RCC 7860 (cell line): ENCODE measurements around the gene SMOC2.
"Not testable (repeated sequence)": the region's sequence is repeated elsewhere in the genome, so short reads cannot be mapped to it uniquely, and the experiment has no call there.

Experiments
- DNase-seq: peaks from one replicate; pipeline ENCODE4 v3.0.0-alpha.2; 2015; ENCODE audit warnings: low spot score
- FAIRE-seq: peaks from 2 replicates; lab custom pipeline; 2012; peaks lifted over from hg19 to GRCh38; lab: Jason Lieb, UNC

Gene SMOC2

GRCh38 chr6:168563656-168564055, 122.7 kb downstream of the SMOC2 start:
- no peak for DNase-seq
- FAIRE-seq, result no peak

DNA sequence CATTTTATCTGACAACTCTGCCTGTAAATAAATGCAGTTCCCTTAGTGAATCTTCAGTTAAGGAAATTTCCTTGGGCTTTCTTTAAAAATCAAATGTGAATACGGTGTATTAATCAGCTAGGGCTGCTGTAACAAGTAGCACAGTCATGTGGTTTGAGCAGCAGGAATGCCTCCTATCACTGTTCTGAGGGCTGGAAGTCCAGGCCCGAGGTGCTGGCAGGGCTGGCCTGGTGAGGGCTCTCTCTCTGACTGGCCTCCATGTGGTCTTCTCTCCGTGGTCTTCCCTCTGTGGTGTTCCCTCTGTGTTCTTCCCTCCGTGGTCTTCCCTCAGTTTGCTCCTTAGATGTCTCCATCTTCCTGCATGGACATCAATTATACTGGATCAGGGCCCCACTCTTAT, 124.1 kb downstream of the SMOC2 start:
- FAIRE-seq (no peak), DNase-seq (no peak)

- DNase-seq (no peak), FAIRE-seq (no peak)
These were observed 129.2 kb downstream of the SMOC2 start for GRCh38 chr6:168570211-168570610.

DNA sequence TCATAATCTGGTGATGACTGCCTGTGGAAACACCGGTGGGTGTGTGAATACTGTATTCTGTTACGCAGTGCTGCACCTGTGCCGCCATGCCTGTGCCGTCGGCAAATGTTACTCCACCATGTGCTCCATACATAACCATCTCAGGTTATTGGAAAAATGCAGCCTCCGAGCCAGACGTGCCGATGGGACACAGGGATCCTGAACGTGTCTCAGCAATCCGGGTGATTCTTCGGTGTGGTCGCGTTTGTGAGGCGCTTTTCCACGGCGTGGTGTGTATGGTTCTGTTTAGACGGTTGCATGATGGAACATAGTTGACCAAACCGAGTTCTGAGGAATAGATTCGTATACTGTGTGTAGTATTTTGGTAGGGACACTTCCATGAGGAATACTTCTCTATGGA, 130.3 kb downstream of the SMOC2 start:
- DNase-seq (no peak), FAIRE-seq (no peak)

GRCh38 chr6:168573276-168573835, 132.4 kb downstream of the SMOC2 start:
- FAIRE-seq, DNase-seq: not testable (repeated sequence)

- FAIRE-seq, result no peak
- DNase-seq, result no peak
These were observed 133.2 kb downstream of the SMOC2 start for GRCh38 chr6:168574075-168574698.

DNA sequence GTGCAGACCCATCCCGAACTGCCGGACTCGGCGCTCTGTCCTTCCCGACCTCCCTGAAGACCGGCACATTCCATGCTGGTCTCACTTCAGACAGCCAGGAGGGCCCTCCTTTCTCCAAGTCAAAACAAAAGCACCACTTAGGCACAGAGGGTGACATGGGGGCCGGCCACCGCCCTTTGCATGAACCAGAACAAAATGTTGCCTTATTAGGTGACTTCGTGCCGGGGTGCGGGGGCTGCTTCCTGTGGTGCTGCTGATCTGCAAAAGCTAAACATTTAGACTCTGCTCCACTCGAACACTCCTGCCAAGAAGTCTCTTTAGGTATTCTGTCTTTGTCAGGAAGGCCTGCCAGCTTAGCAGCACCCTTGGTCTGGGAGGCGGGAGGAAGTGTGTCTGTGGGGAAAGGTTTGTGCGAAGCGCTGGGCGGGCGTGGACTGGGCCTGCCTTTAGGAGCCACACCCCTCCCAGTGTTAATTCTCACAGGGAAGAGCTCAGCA, 133.8 kb downstream of the SMOC2 start:
- DNase-seq (no peak), FAIRE-seq (no peak)

GRCh38 chr6:168575346-168576098, 134.5 kb downstream of the SMOC2 start:
- no peak for DNase-seq
- no peak for FAIRE-seq

DNA sequence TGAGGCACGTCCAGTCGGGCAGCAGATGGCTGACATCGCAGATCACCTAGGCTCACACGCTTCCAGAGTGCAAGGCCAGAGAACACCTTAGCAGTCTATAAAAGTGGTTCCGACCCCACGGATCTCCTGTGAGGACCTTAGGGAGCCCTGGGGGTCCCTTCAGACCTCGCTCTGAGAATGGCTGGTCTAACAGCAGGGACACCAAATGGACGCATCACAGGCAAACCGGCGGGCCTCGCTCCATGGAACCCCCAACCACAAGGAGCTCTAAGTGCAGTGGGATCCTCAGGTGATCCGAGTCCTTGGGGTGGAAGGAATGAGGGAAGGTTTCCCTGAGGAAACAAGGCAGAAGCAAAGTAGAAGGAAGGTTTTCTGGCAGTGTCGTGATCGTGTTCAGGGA, 135.4 kb downstream of the SMOC2 start:
- DNase-seq, result no peak
- no peak for FAIRE-seq

DNA sequence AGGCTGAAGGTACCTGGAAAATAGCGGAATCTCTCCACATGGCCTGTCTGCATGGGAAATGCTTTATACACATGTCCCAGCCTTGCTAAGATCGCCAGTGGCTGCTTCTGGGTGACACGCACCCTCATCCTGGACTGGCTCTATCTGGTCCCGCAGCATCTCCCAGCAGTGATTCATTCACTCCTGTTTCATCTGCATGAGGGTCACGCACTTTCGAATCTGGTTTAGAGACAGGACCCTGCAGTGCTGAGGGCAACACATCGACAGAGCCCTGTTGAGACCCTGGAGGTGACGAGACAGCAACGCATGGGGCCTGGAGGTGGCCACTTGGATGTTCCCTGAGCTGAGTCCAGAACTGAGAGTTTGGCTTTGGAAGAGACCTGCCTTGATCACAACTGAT, 136.5 kb downstream of the SMOC2 start:
- FAIRE-seq, result no peak
- DNase-seq, result no peak

- FAIRE-seq, result no peak
- DNase-seq, result no peak
These were observed 137.1 kb downstream of the SMOC2 start for GRCh38 chr6:168578036-168578435.

DNA sequence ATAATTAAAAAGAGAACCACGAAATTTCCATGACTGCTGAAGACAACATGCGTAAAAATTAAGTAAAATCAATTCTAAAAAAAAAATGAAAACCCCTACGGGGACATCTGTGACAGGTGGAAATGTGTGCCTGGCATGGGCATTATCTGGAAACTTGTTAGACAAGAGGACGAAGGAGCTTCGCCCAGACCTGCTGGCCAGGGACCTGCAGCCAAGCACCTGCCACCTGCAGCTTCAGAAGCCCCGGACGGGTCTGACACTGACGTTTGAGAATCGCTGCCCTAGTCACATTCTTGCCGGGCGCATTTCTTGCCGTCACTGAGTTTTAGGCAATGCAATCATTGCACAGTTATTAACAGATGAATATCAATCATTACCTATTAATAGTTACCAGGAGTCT, 140.3 kb downstream of the SMOC2 start:
- no peak for DNase-seq
- FAIRE-seq, result no peak

DNA sequence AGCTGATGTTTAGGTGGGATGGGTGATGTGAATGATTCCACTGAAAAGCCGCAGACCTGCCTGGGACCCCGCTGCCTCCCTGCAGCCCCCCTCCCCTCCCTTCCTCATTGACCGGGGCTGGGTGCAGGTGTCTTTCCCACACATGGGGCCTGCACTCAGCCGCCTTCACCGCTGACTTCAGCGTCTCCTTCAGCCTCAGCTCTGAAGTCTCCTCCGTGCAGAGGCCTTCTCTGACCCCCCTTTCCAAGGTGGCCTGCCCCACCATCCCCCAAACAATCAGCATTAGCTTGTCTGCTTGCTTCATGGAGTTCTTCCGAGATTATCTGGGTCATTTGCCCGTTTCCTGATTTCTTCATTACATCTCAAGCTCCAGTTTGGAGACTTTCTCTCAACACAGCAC, 140.7 kb downstream of the SMOC2 start:
- DNase-seq (no peak), FAIRE-seq (no peak)

GRCh38 chr6:168582571-168582981, 141.6 kb downstream of the SMOC2 start:
- no peak for DNase-seq
- no peak for FAIRE-seq

- no peak for DNase-seq
- FAIRE-seq, result no peak
These were observed 142.1 kb downstream of the SMOC2 start for GRCh38 chr6:168583126-168583525.

- no peak for FAIRE-seq
- DNase-seq, result no peak
These were observed 142.8 kb downstream of the SMOC2 start for GRCh38 chr6:168583821-168584220.

GRCh38 chr6:168584249-168584648, 143.3 kb downstream of the SMOC2 start:
- DNase-seq, result no peak
- FAIRE-seq, result no peak

DNA sequence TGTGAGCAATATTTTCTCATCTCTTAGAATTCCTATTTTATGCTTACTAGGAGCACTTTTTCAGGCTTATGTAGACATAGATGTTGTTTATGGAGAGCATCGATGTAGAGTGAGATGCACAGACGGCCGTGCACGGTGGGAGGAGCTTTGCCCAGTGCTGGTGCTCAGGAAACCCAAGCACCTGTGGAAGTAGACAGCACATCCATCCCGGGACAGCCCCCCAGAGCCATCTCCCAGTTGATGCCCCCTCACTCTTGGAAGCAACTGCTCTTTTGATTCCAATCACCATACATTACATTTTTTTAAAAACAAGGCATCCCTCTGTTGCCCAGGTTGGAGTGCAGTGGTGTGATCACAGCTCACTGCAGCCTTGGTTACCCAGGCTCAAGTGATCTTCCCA, 143.7 kb downstream of the SMOC2 start:
- DNase-seq (no peak), FAIRE-seq (no peak)

GRCh38 chr6:168585441-168585840, 144.5 kb downstream of the SMOC2 start:
- no peak for FAIRE-seq
- no peak for DNase-seq

- FAIRE-seq (no peak), DNase-seq (no peak)
These were observed 148.3 kb downstream of the SMOC2 start for GRCh38 chr6:168589275-168589674.

- no peak for DNase-seq
These were observed 149.4 kb downstream of the SMOC2 start for GRCh38 chr6:168590406-168590805.

GRCh38 chr6:168596344-168596743, 155.4 kb downstream of the SMOC2 start:
- DNase-seq (no peak), FAIRE-seq (no peak)

More at GRCh38 chr6:168590406-168590805, 149.4 kb downstream of the SMOC2 start:
- FAIRE-seq, result no peak
